ENCODE results near the gene MYLK. TPM values are rescaled to one million over a fixed set of nuclear protein-coding genes. Genes with fewer than 3 reads are reported as not detected.

Gene MYLK
- total and polyA plus RNA-seq, 10 of the 15 experiments (the other 5 are each of a cell fraction or from before 2014, with no cell fraction given): 0.04 to 1.6 (median 0.42) TPM; not detected in 1

DNA sequence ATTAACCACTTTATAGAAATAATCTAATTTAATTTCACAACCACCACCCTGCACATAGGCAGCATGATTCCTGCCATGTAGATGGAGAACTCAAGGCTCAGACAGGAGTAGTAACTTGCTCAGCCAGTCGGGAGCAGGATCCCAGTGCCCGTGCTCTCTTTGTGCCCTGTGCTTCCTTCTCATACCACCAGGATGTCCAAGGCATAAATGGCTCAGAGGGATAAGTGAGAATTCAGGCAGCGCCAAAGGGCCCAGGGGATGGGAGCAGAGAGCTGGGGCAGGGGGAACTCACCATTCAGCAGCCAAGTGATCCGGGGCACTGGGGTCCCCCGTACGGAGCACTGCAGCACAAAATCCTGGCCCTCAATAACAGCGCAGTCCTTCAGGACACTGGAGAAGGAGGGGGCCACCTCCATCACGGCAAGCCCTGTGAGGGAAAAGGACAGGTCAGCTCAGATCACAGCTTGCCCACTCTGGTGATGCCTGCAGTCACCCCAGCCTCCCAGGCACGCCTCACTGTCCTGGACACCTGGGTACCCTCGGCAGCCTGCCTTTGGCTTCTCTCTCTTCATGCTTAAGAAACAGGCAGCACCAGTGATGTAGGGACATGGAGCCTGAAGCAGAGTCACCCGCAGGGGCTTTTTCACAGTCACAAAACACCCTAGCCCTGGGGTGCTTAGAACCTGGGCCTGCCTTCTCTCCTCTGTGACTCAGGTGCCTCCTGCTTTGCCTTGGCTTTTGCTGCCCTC, 158.3 kb downstream of the MYLK start:
- H3K4me3 ChIP-seq: no peak overlapping the region
- H3K27ac ChIP-seq (ENCODE audit: control insufficient read depth, insufficient read depth): no peak overlapping the region
- H3K4me1 ChIP-seq (ENCODE audit: control insufficient read depth, insufficient read depth, low read length): no peaks in the 10 kb centered on the region
- H3K27me3 ChIP-seq (replicated peaks in 1 of 2; ENCODE audit: control insufficient read depth in 2 of 2, insufficient read depth in 2 of 2, low read length in 1 of 2): no peaks in the 10 kb centered on the region; a peak in 1 of 4 replicates
- BruUV-seq (replicated peaks): no TSS peak
- intact Hi-C loops (cut with micrococcal nuclease; ENCODE audit: unreplicated experiment): no loop called here
- H3K79me2 ChIP-seq (ENCODE audit: control insufficient read depth, insufficient read depth, low read length): no peaks in the 10 kb centered on the region
- H4K20me1 ChIP-seq (ENCODE audit: control insufficient read depth, insufficient read depth): no peaks in the 10 kb centered on the region
- 22% methylated on average over 11 of the region's 11 CpGs for WGBS (ENCODE audit: insufficient coverage, insufficient replicate concordance, low lambda C conversion rate, missing lambda C conversion rate)
- POLR2A ChIA-PET: no interaction called here
- ATAC-seq (no peak), DNase-seq (ENCODE audit: low read depth, low spot score) (no peak), FAIRE-seq (no peak)
- H3K9ac ChIP-seq (ENCODE audit: control insufficient read depth, insufficient read depth, low read length): no peak overlapping the region
- RAD21 ChIA-PET (ENCODE audit: unreplicated experiment): no interaction called here
- no peaks in the 10 kb centered on the region for H3K36me3 ChIP-seq (ENCODE audit: control insufficient read depth in 2 of 2, insufficient read depth in 2 of 2, low read length in 1 of 2)
- CTCF ChIA-PET: interaction anchor here (1.3 to 2.6 kb wide), 2 partner anchors 9 to 84 kb away, joined by 5 to 14 read pairs; no protein-coding TSS in a partner anchor
- in situ Hi-C loops (cut with MboI): no loop called here
- H3K9me3 ChIP-seq (replicated peaks; ENCODE audit: control insufficient read depth, insufficient read depth, low read length): no peaks in the 10 kb centered on the region
- SMC1A ChIA-PET (ENCODE audit: uncharacterized antibody, unreplicated experiment): no interaction called here
- no peak overlapping the region for H2AFZ ChIP-seq (ENCODE audit: control insufficient read depth, low read depth, low read length)
- no peak overlapping the region for H3K4me2 ChIP-seq (ENCODE audit: control insufficient read depth, insufficient read depth)
- TF ChIP-seq RAD21 (IDR thresholded peaks at IDR 0.05; ENCODE audit: insufficient read depth, low read depth, low read length) (no peak), LARP7 (IDR thresholded peaks at IDR 0.05) (no peak), KAT2A (conservative IDR thresholded peaks at IDR 0.05; ENCODE audit: control insufficient read depth, low read depth, low read length) (no peak), NFYB (IDR thresholded peaks at IDR 0.05; ENCODE audit: insufficient read depth, low read depth, low read length) (no peak), BCL11A (IDR thresholded peaks at IDR 0.05; ENCODE audit: low read depth, low read length) (no peak), FOXM1 (IDR thresholded peaks at IDR 0.05; ENCODE audit: low read depth, low read length) (no peak), TCF12 (IDR thresholded peaks at IDR 0.05; ENCODE audit: low read depth, low read length) (no peak), HCFC1 (IDR thresholded peaks at IDR 0.05; ENCODE audit: low read length) (no peak), MTA2 (IDR thresholded peaks at IDR 0.05; ENCODE audit: low read depth) (no peak), SPI1 (IDR thresholded peaks at IDR 0.05; ENCODE audit: borderline replicate concordance, insufficient read depth, low read depth, low read length) (no peak)
- TF ChIP-seq, protein P1, sequence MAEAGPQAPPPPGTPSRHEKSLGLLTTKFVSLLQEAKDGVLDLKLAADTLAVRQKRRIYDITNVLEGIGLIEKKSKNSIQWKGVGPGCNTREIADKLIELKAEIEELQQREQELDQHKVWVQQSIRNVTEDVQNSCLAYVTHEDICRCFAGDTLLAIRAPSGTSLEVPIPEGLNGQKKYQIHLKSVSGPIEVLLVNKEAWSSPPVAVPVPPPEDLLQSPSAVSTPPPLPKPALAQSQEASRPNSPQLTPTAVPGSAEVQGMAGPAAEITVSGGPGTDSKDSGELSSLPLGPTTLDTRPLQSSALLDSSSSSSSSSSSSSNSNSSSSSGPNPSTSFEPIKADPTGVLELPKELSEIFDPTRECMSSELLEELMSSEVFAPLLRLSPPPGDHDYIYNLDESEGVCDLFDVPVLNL (IDR thresholded peaks at IDR 0.05; ENCODE audit: low read depth, low read length): no peak
- TF ChIP-seq, protein P2, sequence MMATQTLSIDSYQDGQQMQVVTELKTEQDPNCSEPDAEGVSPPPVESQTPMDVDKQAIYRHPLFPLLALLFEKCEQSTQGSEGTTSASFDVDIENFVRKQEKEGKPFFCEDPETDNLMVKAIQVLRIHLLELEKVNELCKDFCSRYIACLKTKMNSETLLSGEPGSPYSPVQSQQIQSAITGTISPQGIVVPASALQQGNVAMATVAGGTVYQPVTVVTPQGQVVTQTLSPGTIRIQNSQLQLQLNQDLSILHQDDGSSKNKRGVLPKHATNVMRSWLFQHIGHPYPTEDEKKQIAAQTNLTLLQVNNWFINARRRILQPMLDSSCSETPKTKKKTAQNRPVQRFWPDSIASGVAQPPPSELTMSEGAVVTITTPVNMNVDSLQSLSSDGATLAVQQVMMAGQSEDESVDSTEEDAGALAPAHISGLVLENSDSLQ (IDR thresholded peaks at IDR 0.05): no peak
- TF ChIP-seq, protein P3, sequence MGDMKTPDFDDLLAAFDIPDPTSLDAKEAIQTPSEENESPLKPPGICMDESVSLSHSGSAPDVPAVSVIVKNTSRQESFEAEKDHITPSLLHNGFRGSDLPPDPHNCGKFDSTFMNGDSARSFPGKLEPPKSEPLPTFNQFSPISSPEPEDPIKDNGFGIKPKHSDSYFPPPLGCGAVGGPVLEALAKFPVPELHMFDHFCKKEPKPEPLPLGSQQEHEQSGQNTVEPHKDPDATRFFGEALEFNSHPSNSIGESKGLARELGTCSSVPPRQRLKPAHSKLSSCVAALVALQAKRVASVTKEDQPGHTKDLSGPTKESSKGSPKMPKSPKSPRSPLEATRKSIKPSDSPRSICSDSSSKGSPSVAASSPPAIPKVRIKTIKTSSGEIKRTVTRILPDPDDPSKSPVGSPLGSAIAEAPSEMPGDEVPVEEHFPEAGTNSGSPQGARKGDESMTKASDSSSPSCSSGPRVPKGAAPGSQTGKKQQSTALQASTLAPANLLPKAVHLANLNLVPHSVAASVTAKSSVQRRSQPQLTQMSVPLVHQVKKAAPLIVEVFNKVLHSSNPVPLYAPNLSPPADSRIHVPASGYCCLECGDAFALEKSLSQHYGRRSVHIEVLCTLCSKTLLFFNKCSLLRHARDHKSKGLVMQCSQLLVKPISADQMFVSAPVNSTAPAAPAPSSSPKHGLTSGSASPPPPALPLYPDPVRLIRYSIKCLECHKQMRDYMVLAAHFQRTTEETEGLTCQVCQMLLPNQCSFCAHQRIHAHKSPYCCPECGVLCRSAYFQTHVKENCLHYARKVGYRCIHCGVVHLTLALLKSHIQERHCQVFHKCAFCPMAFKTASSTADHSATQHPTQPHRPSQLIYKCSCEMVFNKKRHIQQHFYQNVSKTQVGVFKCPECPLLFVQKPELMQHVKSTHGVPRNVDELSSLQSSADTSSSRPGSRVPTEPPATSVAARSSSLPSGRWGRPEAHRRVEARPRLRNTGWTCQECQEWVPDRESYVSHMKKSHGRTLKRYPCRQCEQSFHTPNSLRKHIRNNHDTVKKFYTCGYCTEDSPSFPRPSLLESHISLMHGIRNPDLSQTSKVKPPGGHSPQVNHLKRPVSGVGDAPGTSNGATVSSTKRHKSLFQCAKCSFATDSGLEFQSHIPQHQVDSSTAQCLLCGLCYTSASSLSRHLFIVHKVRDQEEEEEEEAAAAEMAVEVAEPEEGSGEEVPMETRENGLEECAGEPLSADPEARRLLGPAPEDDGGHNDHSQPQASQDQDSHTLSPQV (IDR thresholded peaks at IDR 0.05): no peak
- TF ChIP-seq, protein P4, sequence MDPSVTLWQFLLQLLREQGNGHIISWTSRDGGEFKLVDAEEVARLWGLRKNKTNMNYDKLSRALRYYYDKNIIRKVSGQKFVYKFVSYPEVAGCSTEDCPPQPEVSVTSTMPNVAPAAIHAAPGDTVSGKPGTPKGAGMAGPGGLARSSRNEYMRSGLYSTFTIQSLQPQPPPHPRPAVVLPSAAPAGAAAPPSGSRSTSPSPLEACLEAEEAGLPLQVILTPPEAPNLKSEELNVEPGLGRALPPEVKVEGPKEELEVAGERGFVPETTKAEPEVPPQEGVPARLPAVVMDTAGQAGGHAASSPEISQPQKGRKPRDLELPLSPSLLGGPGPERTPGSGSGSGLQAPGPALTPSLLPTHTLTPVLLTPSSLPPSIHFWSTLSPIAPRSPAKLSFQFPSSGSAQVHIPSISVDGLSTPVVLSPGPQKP (IDR thresholded peaks at IDR 0.05; ENCODE audit: low read depth, low read length): no peak
